Loucy (cell line): ENCODE results near the gene PRKN.

Experiments
- H2AFZ ChIP-seq: fragments of 200-600 bp; sonication (generic); 2 replicates; pipeline ENCODE4 v1.6.0; 2016; ENCODE audit warnings: antibody characterized with exemption, mild to moderate bottlenecking, low read length, moderate library complexity
- H3F3A ChIP-seq: fragments of 200-600 bp; 2 replicates; pipeline ENCODE4 v1.6.0; 2016; ENCODE audit warnings: antibody characterized with exemption, low read depth, mild to moderate bottlenecking
- H3K27me3 ChIP-seq: fragments of 200-600 bp; sonication (generic); 2 replicates; pipeline ENCODE4 v1.6.1; 2014; ENCODE audit warnings: low read length, mild to moderate bottlenecking; ENCODE audit not compliant: insufficient read depth, poor library complexity, severe bottlenecking
- H3K36me3 ChIP-seq: fragments of 200-600 bp; sonication (generic); 2 replicates; pipeline ENCODE4 v1.6.1; 2016; ENCODE audit warnings: low read length; ENCODE audit not compliant: insufficient read depth
- H3K4me1 ChIP-seq: fragments of 200-600 bp; sonication (generic); 2 replicates; pipeline ENCODE4 v1.5.1; 2014; ENCODE audit warnings: low read length, mild to moderate bottlenecking; ENCODE audit not compliant: insufficient read depth, poor library complexity, severe bottlenecking
- H3K4me2 ChIP-seq: fragments of 200-600 bp; sonication (generic); 2 replicates; pipeline ENCODE4 v1.6.0; 2014; ENCODE audit warnings: antibody characterized with exemption, low read length, low read depth, mild to moderate bottlenecking; ENCODE audit not compliant: poor library complexity, severe bottlenecking
- H3K4me3 ChIP-seq: fragments of 200-600 bp; sonication (generic); 2 replicates; pipeline ENCODE4 v1.5.1; 2014; ENCODE audit warnings: low read length, mild to moderate bottlenecking, mixed read lengths; ENCODE audit not compliant: poor library complexity, severe bottlenecking
- H3K79me2 ChIP-seq: fragments of 200-600 bp; sonication (generic); 2 replicates; pipeline ENCODE4 v1.6.1; 2014; ENCODE audit warnings: low read length; ENCODE audit not compliant: insufficient read depth
- H3K9ac ChIP-seq: fragments of 200-600 bp; sonication (generic); 2 replicates; pipeline ENCODE4 v1.6.0; 2014; ENCODE audit warnings: mild to moderate bottlenecking, low read depth, low read length, moderate library complexity; ENCODE audit not compliant: poor library complexity, severe bottlenecking
- H3K9me2 ChIP-seq: fragments of 200-600 bp; sonication (generic); replicated peaks from 2 replicates; pipeline ENCODE4 v1.6.1; 2016; ENCODE audit warnings: low read depth, low read length, mixed read lengths
- H3K9me3 ChIP-seq: fragments of 200-600 bp; sonication (generic); 2 replicates; pipeline ENCODE4 v1.6.1; 2014; ENCODE audit warnings: mild to moderate bottlenecking, antibody characterized with exemption, low read length, low read depth; ENCODE audit not compliant: insufficient read depth
- H4K20me1 ChIP-seq: fragments of 200-600 bp; sonication (generic); 2 replicates; pipeline ENCODE4 v1.6.0; 2014; ENCODE audit warnings: antibody characterized with exemption, low read length, mild to moderate bottlenecking; ENCODE audit not compliant: insufficient read depth, poor library complexity, severe bottlenecking
- EZH2phosphoT487 ChIP-seq: fragments of 200-600 bp; IDR thresholded peaks from 2 replicates; pipeline ENCODE4 v1.6.1; 2018; ENCODE audit warnings: antibody characterized with exemption, mild to moderate bottlenecking, moderate library complexity, borderline replicate concordance
- TF ChIP-seq, protein P1 (sequence below): fragments of 200-600 bp; sonication (generic); conservative IDR thresholded peaks from 2 replicates; pipeline ENCODE4 v1.5.1; 2014; ENCODE audit warnings: mild to moderate bottlenecking, antibody characterized with exemption, low read length

Gene PRKN

DNA sequence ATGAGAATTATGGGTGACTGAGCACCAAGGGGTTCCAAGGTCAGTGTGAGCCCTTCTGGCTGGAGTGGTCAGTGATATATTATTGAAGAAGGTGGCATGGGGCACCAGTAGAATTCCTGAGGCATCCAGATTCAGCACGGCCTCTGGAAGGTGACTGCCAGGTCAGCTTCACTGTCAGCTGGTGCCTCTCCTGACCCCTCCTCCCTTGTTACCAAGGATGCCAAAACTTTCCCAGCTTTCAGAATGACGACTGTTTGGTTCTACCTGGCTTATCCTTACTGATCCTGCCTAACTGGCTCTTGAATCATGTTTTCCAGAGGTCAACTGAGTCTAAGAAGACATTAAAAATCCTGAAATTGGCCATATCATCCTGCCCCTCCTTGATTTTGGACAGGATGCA lies 1264.5 kb downstream of the PRKN start:
- Histone ChIP-seq H3K9me2 (no peaks in the 10 kb centered on the region), H3K4me3 (no peak overlapping the region), H3F3A (no peaks in the 10 kb centered on the region), H3K9me3 (no peaks in the 10 kb centered on the region; the same call in 1 of the 2 replicates), H3K27me3 (no peaks in the 10 kb centered on the region), H3K79me2 (no peaks in the 10 kb centered on the region), H3K4me2 (no peak overlapping the region), H3K9ac (no peak overlapping the region), H2AFZ (no peak overlapping the region), H3K4me1 (no peaks in the 10 kb centered on the region), H3K36me3 (no peaks in the 10 kb centered on the region), H4K20me1 (no peaks in the 10 kb centered on the region)
- TF ChIP-seq, protein P1, sequence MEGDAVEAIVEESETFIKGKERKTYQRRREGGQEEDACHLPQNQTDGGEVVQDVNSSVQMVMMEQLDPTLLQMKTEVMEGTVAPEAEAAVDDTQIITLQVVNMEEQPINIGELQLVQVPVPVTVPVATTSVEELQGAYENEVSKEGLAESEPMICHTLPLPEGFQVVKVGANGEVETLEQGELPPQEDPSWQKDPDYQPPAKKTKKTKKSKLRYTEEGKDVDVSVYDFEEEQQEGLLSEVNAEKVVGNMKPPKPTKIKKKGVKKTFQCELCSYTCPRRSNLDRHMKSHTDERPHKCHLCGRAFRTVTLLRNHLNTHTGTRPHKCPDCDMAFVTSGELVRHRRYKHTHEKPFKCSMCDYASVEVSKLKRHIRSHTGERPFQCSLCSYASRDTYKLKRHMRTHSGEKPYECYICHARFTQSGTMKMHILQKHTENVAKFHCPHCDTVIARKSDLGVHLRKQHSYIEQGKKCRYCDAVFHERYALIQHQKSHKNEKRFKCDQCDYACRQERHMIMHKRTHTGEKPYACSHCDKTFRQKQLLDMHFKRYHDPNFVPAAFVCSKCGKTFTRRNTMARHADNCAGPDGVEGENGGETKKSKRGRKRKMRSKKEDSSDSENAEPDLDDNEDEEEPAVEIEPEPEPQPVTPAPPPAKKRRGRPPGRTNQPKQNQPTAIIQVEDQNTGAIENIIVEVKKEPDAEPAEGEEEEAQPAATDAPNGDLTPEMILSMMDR, result no peak
- TF ChIP-seq EZH2phosphoT487, result no peak

DNA sequence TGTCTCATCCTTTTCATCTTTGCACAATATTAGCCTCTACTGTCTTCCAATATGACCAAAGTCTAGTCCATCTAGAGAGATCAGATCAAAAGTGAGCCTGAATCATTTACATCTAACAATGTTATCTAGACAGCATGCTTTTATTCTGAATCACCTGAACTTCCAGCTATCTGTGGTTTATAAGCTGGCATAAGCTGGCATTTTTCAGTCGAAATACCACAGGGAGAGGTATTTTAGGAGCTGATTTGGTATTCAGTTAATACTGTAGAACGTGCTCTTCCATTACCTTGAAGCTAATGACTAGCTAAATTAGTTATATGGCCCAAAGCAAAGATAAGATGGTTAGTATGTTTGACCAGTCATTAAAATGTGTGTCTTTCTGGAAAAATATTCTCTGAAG lies 1265.4 kb downstream of the PRKN start:
- Histone ChIP-seq H3K4me2 (no peak overlapping the region), H3K9me2 (no peaks in the 10 kb centered on the region), H3K27me3 (no peaks in the 10 kb centered on the region), H3K9me3 (no peaks in the 10 kb centered on the region; the same call in 1 of the 2 replicates), H4K20me1 (no peaks in the 10 kb centered on the region), H3K9ac (no peak overlapping the region), H3K4me3 (no peak overlapping the region), H2AFZ (no peak overlapping the region), H3F3A (no peaks in the 10 kb centered on the region), H3K4me1 (no peaks in the 10 kb centered on the region), H3K79me2 (no peaks in the 10 kb centered on the region), H3K36me3 (no peaks in the 10 kb centered on the region)
- TF ChIP-seq, protein P1, result no peak
- no peak for TF ChIP-seq EZH2phosphoT487

DNA sequence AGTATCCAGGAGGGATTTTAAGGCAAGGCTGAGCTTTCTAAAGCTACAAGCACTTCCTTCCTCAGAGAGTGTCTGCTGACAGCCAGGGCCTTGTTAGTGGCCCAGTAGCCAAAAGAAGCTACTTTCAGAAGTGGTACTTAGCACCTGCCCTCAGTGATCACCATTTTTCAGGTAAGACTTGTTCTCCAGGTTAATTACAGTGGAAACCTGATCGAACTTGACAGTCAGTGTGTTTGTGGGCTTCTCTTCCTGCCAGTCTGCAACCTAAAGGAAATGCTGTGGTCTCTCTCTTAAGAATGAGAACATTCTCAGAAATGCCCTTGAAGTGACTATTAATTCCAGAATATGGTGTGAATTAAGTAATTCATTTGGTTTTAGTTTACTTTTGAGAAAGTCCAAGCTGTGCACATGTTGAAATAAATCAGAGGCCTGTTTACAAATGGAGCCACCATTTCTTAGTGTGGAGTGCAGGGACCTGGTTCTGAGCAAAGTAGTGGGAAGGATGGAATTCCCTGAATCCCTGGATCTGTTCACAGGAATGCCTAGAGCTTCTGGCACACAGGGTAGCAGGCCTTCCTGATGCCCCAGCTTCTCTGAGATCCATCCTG lies 1268.5 kb downstream of the PRKN start:
- Histone ChIP-seq H4K20me1 (no peaks in the 10 kb centered on the region), H3K4me3 (no peak overlapping the region), H3K27me3 (no peaks in the 10 kb centered on the region), H3K9ac (no peak overlapping the region), H3K79me2 (no peaks in the 10 kb centered on the region), H3K36me3 (no peaks in the 10 kb centered on the region), H3K4me2 (no peak overlapping the region), H2AFZ (no peak overlapping the region), H3K9me3 (no peaks in the 10 kb centered on the region), H3K9me2 (no peaks in the 10 kb centered on the region), H3F3A (no peaks in the 10 kb centered on the region), H3K4me1 (no peaks in the 10 kb centered on the region)
- no peak for TF ChIP-seq EZH2phosphoT487
- TF ChIP-seq, protein P1, result no peak
